Vagina (tissue), 2 donors: ENCODE measurements around the gene DYNLT1. TPM values are rescaled to one million over a fixed set of nuclear protein-coding genes. Genes with fewer than 3 reads are reported as not detected.
A peak's percentile ranks its signal among the peaks of the same experiment; 100 is the strongest.
"Not testable (repeated sequence)": the region's sequence is repeated elsewhere in the genome, so short reads cannot be mapped to it uniquely, and the experiment has no call there.

Source experiments
- DNase-seq, 2 donors: peaks; one replicate each; pipeline ENCODE4 v3.0.0-alpha.2; 2017; ENCODE audit errors: extremely low spot score in 2 of 2
- H3K27ac ChIP-seq: fragments of 200-600 bp; sonication (generic); one replicate; pipeline ENCODE4 v1.5.1; 2019
- H3K27me3 ChIP-seq: fragments of 200-600 bp; sonication (generic); one replicate; pipeline ENCODE4 v1.5.1; 2019
- H3K36me3 ChIP-seq, 2 donors: fragments of 200-600 bp; sonication (generic); one replicate each; pipeline ENCODE4 v1.5.1; 2017 to 2019
- H3K4me1 ChIP-seq: fragments of 200-600 bp; sonication (generic); one replicate; pipeline ENCODE4 v1.5.1; 2019
- H3K4me3 ChIP-seq, 2 donors: fragments of 200-600 bp; sonication (generic); 1 replicate in 1 of 2; 2 replicates in 1 of 2; pipeline ENCODE4 v1.5.1; 2016 to 2019
- H3K9me3 ChIP-seq: fragments of 200-600 bp; sonication (generic); one replicate; pipeline ENCODE4 v1.5.1; 2019
- CTCF ChIP-seq, 3 experiments: fragments of 450-650 bp in 2 of 3; fragments of 200-600 bp in 1 of 3; sonication (generic) in 1 of 3; IDR thresholded peaks; one replicate each; pipeline ENCODE4 v1.5.1; 2017 to 2019; ENCODE audit warnings: antibody characterized with exemption in 3 of 3, mild to moderate bottlenecking in 2 of 3, moderate library complexity in 2 of 3
- POLR2A ChIP-seq, 2 donors: fragments of 450-650 bp; IDR thresholded peaks; one replicate each; pipeline ENCODE4 v1.6.1; 2017; ENCODE audit warnings: antibody characterized with exemption in 2 of 2, mild to moderate bottlenecking in 2 of 2, moderate library complexity in 2 of 2
- POLR2AphosphoS5 ChIP-seq, 2 donors: sonication (generic); formaldehyde crosslinking; IDR thresholded peaks; one replicate each; pipeline ENCODE4 v1.9.0; 2017; ENCODE audit warnings: antibody characterized with exemption in 2 of 2, mild to moderate bottlenecking in 2 of 2, low read depth in 1 of 2; ENCODE audit not compliant: insufficient read depth in 1 of 2
- intact Hi-C: fragments of 100-400 bp; cut with DNase I; formaldehyde crosslinking; loops from one replicate; pipeline ENCODE4 v1.15.1; 2023
- total RNA-seq: library from RNA; depleted of rRNA; stranded (reverse); fragments of >200 nt; gene quantifications from one replicate; pipeline ENCODE4 v1.2.3, GENCODE V29; 2016

The DYNLT1 gene
- total RNA-seq, 1 donor from 2014 or later: 65.8 TPM

GRCh38 chr6:158607411-158608170 lies 37.0 kb downstream of the DYNLT1 start:
- DNase-seq: peak in 1 of 2 donors; percentile 43
- peaks cover 0 to 47% of the 10 kb centered on the region in 2 donors for H3K36me3 ChIP-seq
- no peak overlapping the region for H3K4me3 ChIP-seq
- TF ChIP-seq POLR2A (IDR thresholded peaks at IDR 0.05) (no peak), CTCF (IDR thresholded peaks at IDR 0.05) (no peak), POLR2AphosphoS5 (IDR thresholded peaks at IDR 0.05; ENCODE audit: insufficient read depth in 1 of 2, low read depth in 1 of 2) (no peak)
- no peaks in the 10 kb centered on the region for H3K27me3 ChIP-seq
- intact Hi-C loops: no loop called here
- no peaks in the 10 kb centered on the region for H3K4me1 ChIP-seq
- H3K9me3 ChIP-seq: no peaks in the 10 kb centered on the region
- no peak overlapping the region for H3K27ac ChIP-seq

- H3K36me3 ChIP-seq: peaks cover 0 to 46% of the 10 kb centered on the region in 2 donors
Observed at GRCh38 chr6:158606935-158607334, 37.6 kb downstream of the DYNLT1 start.

GRCh38 chr6:158606011-158606410 lies 38.5 kb downstream of the DYNLT1 start:
- H3K4me1 ChIP-seq, H3K27me3 ChIP-seq, intact Hi-C loops, H3K9me3 ChIP-seq, H3K4me3 ChIP-seq, H3K27ac ChIP-seq: not testable (repeated sequence)
- DNase-seq: peak in 1 of 2 donors; percentile 25
- peaks cover 0 to 37% of the 10 kb centered on the region in 2 donors for H3K36me3 ChIP-seq

More at GRCh38 chr6:158606935-158607334, 37.6 kb downstream of the DYNLT1 start:
- H3K9me3 ChIP-seq: no peaks in the 10 kb centered on the region
- TF ChIP-seq CTCF (IDR thresholded peaks at IDR 0.05): no peak
- no peak for TF ChIP-seq POLR2A (IDR thresholded peaks at IDR 0.05)
- intact Hi-C loops: no loop called here
- no peaks in the 10 kb centered on the region for H3K27me3 ChIP-seq
- no peak overlapping the region for H3K4me3 ChIP-seq
- H3K4me1 ChIP-seq: no peaks in the 10 kb centered on the region
- no peak overlapping the region for H3K27ac ChIP-seq
- peak in 1 of 2 donors; percentile 31 for DNase-seq

GRCh38 chr6:158605266-158605878 lies 39.2 kb downstream of the DYNLT1 start:
- no peak overlapping the region for H3K4me3 ChIP-seq
- intact Hi-C loops: no loop called here
- no peak overlapping the region for H3K27ac ChIP-seq
- TF ChIP-seq POLR2AphosphoS5 (IDR thresholded peaks at IDR 0.05; ENCODE audit: insufficient read depth in 1 of 2, low read depth in 1 of 2): no peak
- no peak for TF ChIP-seq POLR2A (IDR thresholded peaks at IDR 0.05)
- peak; percentile 60 to 71 (median 62) for TF ChIP-seq CTCF (IDR thresholded peaks at IDR 0.05)
- H3K27me3 ChIP-seq: no peaks in the 10 kb centered on the region
- no peaks in the 10 kb centered on the region for H3K9me3 ChIP-seq
- no peaks in the 10 kb centered on the region for H3K4me1 ChIP-seq
- H3K36me3 ChIP-seq: peaks cover 0 to 37% of the 10 kb centered on the region in 2 donors
- DNase-seq: peak in 1 of 2 donors; percentile 3

- Histone ChIP-seq H3K9me3 (no peaks in the 10 kb centered on the region), H3K36me3 (peaks cover 0 to 34% of the 10 kb centered on the region in 2 donors)
- no peak for TF ChIP-seq CTCF (IDR thresholded peaks at IDR 0.05)
- TF ChIP-seq POLR2AphosphoS5 (IDR thresholded peaks at IDR 0.05; ENCODE audit: insufficient read depth in 1 of 2, low read depth in 1 of 2): no peak
- no peak for TF ChIP-seq POLR2A (IDR thresholded peaks at IDR 0.05)
Observed at GRCh38 chr6:158604048-158604406, 40.5 kb downstream of the DYNLT1 start.

More at GRCh38 chr6:158604048-158604406, 40.5 kb downstream of the DYNLT1 start:
- no peaks in the 10 kb centered on the region for H3K27me3 ChIP-seq
- H3K4me1 ChIP-seq: no peaks in the 10 kb centered on the region
- H3K27ac ChIP-seq: no peak overlapping the region
- intact Hi-C loops: no loop called here
- H3K4me3 ChIP-seq: no peak overlapping the region
- DNase-seq: no peak
